Glutamatergic neuron (in vitro differentiated cells): ENCODE results near the gene CLDN12. TPM values are rescaled to one million over a fixed set of nuclear protein-coding genes. Genes with fewer than 3 reads are reported as not detected.

Experiments used
- DNase-seq: peaks from one replicate; pipeline ENCODE4 v3.0.0; 2022
- H3K27ac Mint-ChIP-seq: one replicate; pipeline ENCODE4 v1.8.0; 2020; ENCODE audit warnings: mild to moderate bottlenecking, mixed read lengths, inconsistent platforms; ENCODE audit not compliant: unreplicated experiment
- H3K27me3 Mint-ChIP-seq: one replicate; pipeline ENCODE4 v1.8.0; 2020; ENCODE audit warnings: mild to moderate bottlenecking, moderate library complexity, mixed read lengths, inconsistent platforms; ENCODE audit not compliant: unreplicated experiment
- H3K36me3 Mint-ChIP-seq: one replicate; pipeline ENCODE4 v1.8.0; 2020; ENCODE audit warnings: mild to moderate bottlenecking, mixed read lengths, inconsistent platforms; ENCODE audit not compliant: unreplicated experiment
- H3K4me1 Mint-ChIP-seq: one replicate; pipeline ENCODE4 v1.8.0; 2020; ENCODE audit warnings: mild to moderate bottlenecking, low read depth, mixed read lengths, inconsistent platforms; ENCODE audit not compliant: unreplicated experiment
- H3K4me3 Mint-ChIP-seq: one replicate; pipeline ENCODE4 v1.8.0; 2020; ENCODE audit warnings: mild to moderate bottlenecking, mixed read lengths, inconsistent platforms; ENCODE audit not compliant: unreplicated experiment
- H3K9me3 Mint-ChIP-seq: one replicate; pipeline ENCODE4 v1.8.0; 2020; ENCODE audit warnings: mild to moderate bottlenecking, moderate library complexity, mixed read lengths, inconsistent platforms; ENCODE audit not compliant: unreplicated experiment
- CTCF ChIP-seq: fragments of 200-600 bp; sonication (generic); IDR thresholded peaks from one replicate; pipeline ENCODE4 v1.5.0; 2021; ENCODE audit not compliant: partially characterized antibody, unreplicated experiment
- total RNA-seq: library from RNA; stranded (reverse); fragmentation: NEBNext Ultra II Directional; extraction: Animal tissue kit (Norgen Biotek cat#: 25700); gene quantifications from one replicate; pipeline ENCODE4 v1.2.1, GENCODE V29; 2021; ENCODE audit not compliant: unreplicated experiment

Gene CLDN12
- total RNA-seq, 1 donor from 2014 or later = 53.9 TPM

GRCh38 chr7:90425376-90425775, 22.1 kb downstream of the CLDN12 start:
- no peak for DNase-seq
- H3K27ac Mint-ChIP-seq = no peak overlapping the region
- no peak for TF ChIP-seq CTCF
- no peaks in the 10 kb centered on the region for H3K36me3 Mint-ChIP-seq
- no peak overlapping the region for H3K4me3 Mint-ChIP-seq
- H3K27me3 Mint-ChIP-seq = no peaks in the 10 kb centered on the region
- H3K9me3 Mint-ChIP-seq = peaks cover 2% of the 10 kb centered on the region
- no peaks in the 10 kb centered on the region for H3K4me1 Mint-ChIP-seq

- H3K4me3 Mint-ChIP-seq = no peak overlapping the region
- H3K27ac Mint-ChIP-seq = no peak overlapping the region
- no peak for TF ChIP-seq CTCF
- peaks cover 6% of the 10 kb centered on the region for H3K27me3 Mint-ChIP-seq
- peaks cover 11% of the 10 kb centered on the region for H3K36me3 Mint-ChIP-seq
- no peaks in the 10 kb centered on the region for H3K4me1 Mint-ChIP-seq
- no peak for DNase-seq
- H3K9me3 Mint-ChIP-seq = peaks cover 4% of the 10 kb centered on the region
Observed at GRCh38 chr7:90430614-90431460, 27.6 kb downstream of the CLDN12 start.

GRCh38 chr7:90432752-90433151, 29.5 kb downstream of the CLDN12 start:
- DNase-seq = no peak
- H3K27ac Mint-ChIP-seq = no peak overlapping the region
- no peaks in the 10 kb centered on the region for H3K4me1 Mint-ChIP-seq
- H3K27me3 Mint-ChIP-seq = peaks cover 8% of the 10 kb centered on the region
- peaks cover 6% of the 10 kb centered on the region for H3K9me3 Mint-ChIP-seq
- H3K36me3 Mint-ChIP-seq = peaks cover 11% of the 10 kb centered on the region
- no peak overlapping the region for H3K4me3 Mint-ChIP-seq
- no peak for TF ChIP-seq CTCF

- Mint-ChIP-seq H3K27ac (no peak overlapping the region), H3K9me3 (peaks cover 6% of the 10 kb centered on the region), H3K4me1 (no peaks in the 10 kb centered on the region), H3K36me3 (peaks cover 11% of the 10 kb centered on the region), H3K4me3 (no peak overlapping the region), H3K27me3 (peaks cover 8% of the 10 kb centered on the region)
- no peak for DNase-seq
- TF ChIP-seq CTCF = no peak
Observed at GRCh38 chr7:90433221-90433620, 30.0 kb downstream of the CLDN12 start.

- H3K27ac Mint-ChIP-seq = no peak overlapping the region
- H3K9me3 Mint-ChIP-seq = no peaks in the 10 kb centered on the region
- no peak for DNase-seq
- H3K4me3 Mint-ChIP-seq = no peak overlapping the region
- H3K36me3 Mint-ChIP-seq = no peaks in the 10 kb centered on the region
- no peaks in the 10 kb centered on the region for H3K4me1 Mint-ChIP-seq
- no peaks in the 10 kb centered on the region for H3K27me3 Mint-ChIP-seq
- TF ChIP-seq CTCF = no peak
Observed at GRCh38 chr7:90445633-90446032, 42.4 kb downstream of the CLDN12 start.
